HG03097 (cell line): Measurements from ENCODE around the gene PPFIA4.

ENCODE experiments used
- ATAC-seq: cut with Tn5 transposase; IDR thresholded peaks from one replicate; pipeline ENCODE4 v1.9.1; 2021; ENCODE audit not compliant: unreplicated experiment, low FRiP score

PPFIA4 gene

DNA sequence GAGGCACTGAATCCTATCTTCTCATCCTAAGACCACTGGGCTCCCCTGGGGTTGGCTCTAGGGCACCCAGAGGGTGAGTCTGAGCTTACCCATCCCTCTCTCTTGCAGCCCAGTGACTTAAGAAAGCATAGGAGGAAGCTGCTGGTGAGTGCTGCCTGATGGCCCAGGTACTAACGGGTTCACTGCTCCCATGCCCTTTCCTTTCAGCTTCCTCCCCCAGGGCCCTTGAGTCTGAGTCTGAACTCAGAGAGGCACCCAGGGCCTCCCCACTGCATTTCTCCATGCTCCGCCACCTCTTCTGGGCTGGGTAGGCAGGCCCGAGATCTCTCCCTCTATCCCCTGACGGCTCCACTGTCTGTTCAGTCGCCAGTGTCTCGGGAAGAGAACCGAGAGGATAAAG is 29.7 kb downstream of the PPFIA4 start:
- no peak for ATAC-seq

DNA sequence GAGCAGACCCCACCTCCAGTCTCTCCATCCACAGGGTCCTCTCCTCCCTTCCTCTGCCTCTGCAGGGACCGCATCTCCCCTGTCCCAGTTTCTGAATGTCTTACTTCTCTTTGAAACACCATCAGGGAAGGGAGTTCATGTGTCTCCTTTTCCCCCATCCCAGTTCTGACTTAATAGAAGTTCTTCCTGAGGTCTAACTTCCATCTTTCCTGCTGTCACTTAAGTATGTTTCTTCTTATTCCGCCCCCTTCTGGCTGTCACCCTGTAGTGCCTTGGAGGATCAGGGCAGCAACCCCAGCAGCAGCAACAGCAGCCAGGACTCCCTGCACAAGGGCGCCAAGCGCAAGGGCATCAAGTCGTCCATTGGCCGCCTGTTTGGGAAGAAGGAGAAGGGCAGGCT is 30.2 kb downstream of the PPFIA4 start:
- no peak for ATAC-seq

DNA sequence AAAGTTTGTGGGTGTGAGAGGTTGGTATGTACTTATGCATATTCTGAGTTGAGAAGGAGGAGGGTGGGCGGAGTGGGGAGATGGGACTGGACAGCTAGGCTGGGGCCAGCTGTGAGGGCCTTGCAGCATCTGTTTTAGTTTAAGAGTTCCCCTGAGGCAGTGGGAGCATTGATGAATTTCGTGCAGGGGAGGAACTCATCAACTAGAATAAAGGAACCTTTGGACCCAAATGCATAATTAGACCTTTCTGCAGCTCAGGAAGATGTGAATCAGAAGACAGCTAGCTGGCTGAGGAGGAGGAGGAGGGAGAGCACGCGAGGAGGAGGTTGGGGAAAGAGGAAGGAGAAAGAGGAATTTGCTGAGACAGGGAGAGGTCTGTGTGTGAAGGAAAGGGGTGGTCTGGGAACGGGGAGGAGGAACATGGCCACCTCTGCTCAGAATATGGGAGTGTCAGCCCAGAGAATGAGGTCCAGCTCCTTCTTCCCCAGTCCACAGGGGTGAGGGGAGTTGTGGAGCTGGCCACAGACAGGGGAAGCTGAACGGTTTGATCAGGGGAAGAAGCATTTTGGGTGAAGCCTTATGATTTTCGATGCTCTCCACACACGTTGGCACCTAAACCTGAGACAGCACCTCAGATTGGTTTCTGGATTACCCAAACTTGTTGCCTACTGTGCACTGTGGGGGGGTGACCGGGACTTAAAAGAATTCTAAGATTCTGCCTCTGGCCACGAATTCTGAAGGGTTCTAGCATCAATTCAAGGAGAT is 31.8 kb downstream of the PPFIA4 start:
- ATAC-seq: no peak

DNA sequence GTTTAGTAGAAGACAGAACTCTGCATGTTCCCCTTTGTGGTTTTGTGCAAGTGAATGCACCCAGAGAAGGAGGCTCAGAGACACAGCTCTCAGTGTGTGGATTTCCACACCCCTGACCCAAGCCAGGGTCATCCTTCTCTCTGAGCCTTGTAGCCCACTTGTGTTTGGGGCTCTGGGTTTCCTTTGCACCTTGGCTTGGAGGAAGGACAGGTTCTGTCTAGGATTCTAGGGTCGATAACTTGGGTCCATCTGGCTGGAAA is 32.3 kb downstream of the PPFIA4 start:
- ATAC-seq: no peak

DNA sequence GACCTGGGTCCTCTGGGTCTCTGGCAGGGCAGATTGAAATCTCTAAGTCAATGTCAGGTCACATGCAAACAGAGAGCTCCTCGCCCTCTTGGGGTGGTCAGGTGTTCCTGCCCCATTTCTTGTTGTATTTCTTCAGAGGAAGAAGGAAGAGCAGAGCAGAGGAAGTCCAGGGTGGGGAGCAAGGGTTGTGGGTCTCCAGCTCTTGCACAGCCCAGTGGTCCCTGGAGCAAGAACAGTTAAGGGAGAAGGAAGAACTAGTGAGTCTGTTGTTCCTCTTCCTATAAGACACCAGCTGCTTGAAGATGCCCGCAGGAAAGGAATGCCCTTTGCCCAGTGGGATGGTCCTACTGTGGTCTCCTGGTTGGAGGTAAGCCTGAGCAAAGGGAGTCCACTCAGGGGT is 33.2 kb downstream of the PPFIA4 start:
- ATAC-seq: no peak

DNA sequence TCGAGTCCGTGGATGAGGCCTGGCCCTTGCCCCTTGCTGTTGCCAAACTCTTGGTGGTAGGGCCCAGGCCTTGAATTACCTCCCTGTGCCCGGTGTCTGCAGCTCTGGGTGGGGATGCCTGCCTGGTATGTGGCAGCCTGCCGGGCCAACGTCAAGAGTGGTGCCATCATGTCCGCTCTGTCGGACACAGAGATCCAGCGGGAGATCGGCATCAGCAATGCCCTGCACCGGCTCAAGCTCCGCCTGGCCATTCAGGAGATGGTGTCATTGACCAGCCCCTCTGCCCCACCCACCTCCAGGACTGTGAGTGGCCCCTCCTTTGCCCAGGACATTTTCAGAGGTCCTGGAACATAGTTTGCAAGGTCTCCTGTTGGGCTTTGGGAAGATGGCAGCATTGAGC is 33.8 kb downstream of the PPFIA4 start:
- ATAC-seq: no peak

DNA sequence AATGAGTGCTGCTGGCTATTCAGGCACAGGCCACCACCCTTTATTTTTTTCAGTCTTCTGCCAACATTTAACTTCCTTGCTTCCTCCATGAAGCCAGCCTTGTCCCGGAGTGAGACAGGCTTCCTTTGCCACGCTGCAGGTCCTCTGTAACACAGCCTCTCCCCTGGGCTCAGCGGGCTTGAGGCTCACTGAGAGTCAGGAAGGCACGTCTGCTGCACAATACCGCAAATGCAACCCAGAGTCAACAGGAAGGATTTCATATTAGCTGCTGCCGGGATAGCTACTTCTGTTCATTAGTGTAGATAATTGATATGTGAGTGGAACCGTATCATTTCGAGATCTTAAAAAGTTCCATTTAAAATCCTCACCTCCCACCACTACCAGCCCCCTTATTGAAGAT is 37.0 kb downstream of the PPFIA4 start:
- ATAC-seq: no peak

DNA sequence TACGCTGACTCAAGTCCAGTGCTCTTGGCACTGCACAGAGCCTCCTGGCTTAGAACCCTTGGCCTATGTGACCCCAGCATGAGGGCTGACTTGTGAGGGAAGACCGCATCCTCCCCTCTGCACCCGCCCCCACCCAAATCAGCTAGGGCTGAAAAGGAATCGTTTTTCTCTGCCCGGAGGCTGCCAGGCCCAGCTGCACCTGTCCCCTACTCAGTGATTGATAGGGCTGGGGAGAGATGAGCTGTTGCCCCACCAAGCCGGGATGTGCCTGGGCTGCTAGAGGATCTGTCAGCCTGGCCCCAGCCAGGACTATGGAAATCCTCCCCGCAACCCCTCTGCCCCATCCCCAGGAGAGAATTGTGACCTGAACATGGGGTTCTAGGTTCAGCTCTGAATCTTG is 38.9 kb downstream of the PPFIA4 start:
- no peak for ATAC-seq

DNA sequence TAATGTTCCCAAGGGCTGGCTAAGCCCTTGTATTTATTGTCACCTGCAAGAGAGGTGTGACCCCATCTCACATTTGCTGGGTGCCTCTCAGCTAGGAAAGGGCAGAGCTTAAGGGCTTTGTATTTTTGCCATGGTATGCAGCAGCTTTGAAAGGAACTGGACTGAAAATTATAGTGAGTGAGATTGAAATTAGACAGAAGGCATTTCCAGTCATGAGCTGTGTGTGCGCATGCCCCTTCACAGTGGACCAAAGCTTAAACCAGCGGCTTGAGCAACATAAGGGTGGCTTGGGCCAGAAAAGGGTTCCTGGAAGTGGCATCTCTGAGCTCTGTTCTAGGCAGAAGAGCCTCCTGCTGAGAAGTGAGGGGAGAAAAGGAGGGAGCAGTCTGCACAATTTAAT is 39.7 kb downstream of the PPFIA4 start:
- no peak for ATAC-seq

DNA sequence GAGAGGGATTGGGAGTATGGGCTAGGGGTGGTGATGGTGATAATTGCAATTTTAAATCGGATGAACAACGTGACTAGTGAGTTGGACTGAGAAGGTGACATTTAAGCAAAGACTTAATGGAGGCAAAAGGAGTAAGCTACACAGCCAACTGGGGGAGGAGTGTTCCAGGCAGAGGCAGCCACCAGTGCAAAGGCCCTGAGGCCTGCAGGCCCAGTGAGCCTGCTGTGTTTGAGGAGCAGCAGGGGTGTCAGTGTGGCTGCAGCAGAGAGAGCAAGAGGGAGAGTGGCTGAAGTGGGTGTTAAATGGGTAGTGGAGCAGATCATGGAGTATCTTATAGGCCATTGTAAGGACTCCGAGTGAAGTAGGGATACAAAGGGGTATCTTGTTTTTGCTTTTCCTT is 40.7 kb downstream of the PPFIA4 start:
- no peak for ATAC-seq

DNA sequence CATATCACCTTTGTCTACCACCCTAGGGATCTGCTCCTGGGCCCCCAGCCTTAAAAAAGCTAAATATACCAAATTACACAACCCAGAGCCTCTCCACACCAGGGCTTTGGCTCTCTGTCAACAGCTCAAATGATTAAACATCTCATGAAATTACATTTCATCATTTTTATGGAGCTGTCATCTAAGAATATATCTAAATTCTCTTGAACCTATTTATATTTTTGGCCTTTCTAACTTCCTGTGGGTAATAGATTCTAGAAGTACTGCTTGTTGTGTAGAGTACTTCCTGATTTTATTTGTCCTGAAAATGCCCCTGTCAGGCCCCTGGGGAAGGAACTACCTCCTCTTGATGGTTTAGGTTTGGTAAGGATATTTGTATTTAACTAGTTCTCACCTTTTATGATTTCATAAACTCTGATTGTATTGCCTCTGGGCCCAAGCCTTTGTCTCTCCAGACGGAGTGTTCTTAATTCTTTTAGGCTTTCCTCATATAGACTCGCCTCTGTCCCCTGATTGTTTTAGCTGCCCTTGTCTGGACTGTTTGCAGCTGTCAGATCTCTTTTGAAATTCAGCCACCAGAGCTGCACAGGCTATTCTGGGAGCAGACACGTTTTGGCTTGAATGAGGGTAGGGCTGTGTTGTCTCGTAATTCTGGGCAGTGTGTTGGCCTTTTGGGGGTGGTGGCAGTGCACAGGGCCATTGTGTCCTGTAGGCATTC is 42.9 kb downstream of the PPFIA4 start:
- no peak for ATAC-seq

DNA sequence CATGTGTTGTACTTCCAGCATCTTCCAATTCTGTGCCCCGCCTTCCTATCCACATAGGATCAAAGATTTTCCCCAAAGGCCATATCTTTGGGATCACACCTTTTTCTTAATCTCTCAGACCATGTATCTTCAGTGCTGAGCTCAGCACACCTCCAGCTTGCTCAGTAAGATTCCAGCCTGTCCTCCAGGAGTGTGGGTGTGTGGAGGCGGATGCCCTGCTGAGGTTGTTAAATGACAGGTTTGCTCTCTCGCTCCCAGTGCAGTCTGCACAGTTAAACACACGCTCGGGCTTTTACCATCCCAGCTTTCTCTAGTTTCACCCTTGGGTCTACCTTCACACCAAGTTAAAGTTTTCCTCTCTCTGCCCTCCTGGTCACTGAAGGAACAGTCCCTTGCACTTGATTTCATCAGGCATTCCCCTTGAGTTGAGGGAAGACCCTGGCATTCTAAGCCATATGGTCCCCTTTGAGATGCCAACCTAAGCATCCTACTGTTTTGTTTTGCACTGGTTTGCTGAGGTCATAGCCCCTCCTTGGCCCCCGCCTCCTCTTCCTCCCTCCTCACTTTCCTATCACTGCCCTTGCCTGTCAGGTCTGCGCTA is 45.8 kb downstream of the PPFIA4 start:
- no peak for ATAC-seq

DNA sequence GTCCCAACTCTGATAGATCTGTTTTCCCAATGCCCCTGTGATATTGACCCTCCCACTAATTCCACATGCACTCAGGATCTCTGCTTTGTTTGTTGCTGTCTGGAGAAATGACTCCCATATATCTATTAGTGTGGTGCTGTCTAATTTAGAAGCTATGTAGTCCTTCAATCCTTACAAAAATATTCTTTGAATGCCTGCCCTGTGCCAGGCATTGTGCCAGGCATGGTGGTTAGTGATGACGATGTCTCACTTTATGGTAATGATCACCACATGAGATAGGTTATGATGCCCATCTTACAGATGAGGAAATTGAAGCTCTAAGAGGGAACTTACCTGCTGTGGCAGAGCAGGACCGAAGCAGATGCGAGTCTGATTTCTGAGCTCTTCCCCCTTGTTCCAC is 46.6 kb downstream of the PPFIA4 start:
- ATAC-seq: no peak

DNA sequence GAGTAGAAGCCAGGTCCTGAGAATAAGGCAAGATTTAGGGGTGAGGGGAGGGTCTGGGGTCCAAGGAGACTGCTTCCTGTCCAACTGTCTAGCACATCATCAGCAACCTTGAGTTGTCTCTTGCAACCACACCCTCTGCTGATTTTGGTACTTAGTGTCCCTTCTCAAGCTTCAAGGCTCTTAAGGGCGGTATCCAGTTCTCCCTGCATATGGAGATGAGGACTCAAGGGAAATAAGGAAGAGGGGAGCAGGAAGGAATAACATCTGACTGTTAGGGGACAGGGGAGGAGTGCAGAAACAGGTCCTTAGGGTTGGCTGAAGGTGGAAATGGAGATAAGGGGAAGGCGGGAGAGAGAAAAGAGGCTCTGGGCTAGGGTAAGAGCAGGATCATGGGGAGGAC is 47.2 kb downstream of the PPFIA4 start:
- ATAC-seq: no peak

DNA sequence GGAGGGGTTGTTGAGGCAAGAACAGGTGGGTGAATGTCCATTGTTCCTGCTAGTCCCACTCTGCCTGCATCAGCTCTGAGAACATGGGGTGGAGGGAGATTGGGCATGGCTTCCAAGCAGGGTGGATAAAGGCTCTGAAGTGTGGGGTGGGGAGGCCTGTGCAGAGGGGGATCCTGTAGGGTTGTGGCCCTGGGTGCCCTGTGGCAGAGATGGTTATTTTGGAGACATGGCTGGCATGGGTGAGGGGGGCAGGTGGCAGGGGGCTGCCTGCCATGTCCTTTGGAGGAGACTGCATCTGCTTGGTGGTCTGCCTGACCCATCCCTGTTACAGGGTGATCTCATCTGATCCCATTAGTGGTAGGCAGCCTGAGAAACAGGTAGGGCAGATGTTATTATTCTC is 48.3 kb downstream of the PPFIA4 start:
- ATAC-seq: no peak

DNA sequence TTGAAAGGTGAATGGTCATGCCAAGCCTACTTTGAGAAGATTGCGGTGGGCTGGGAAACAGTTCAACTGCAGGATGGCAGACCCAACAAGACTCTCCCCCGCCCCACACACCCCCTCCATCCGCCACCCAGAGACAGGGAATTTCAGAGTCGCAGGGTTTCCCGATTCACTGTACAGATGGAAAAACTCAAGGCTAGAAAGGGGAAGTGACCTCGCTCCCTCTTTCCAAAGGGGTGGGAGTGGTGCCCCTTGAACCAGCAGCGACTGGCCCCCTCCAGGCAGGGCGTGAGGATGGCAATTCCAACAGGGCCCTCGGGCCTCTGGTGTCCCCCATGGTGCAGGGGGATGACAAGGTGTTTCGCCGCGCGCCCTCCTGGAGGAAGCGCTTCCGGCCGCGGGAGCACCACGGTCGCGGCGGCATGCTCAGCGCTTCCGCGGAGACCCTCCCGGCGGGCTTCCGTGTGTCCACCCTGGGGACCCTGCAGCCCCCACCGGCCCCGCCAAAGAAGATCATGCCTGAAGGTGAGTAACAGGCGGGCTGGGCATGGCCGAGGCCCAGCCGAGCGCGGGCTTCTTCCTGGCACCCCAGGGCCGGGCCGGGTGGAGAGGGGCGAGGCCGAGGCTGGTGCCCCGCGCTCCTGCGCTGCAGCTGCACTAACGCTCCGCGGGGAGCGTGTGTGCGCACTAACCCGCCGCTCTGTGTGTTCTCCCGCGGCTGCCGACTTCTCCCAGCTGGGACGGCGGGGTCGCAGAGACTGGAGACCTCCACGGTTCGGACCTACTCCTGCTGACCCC is 49.1 kb downstream of the PPFIA4 start:
- ATAC-seq: no peak

DNA sequence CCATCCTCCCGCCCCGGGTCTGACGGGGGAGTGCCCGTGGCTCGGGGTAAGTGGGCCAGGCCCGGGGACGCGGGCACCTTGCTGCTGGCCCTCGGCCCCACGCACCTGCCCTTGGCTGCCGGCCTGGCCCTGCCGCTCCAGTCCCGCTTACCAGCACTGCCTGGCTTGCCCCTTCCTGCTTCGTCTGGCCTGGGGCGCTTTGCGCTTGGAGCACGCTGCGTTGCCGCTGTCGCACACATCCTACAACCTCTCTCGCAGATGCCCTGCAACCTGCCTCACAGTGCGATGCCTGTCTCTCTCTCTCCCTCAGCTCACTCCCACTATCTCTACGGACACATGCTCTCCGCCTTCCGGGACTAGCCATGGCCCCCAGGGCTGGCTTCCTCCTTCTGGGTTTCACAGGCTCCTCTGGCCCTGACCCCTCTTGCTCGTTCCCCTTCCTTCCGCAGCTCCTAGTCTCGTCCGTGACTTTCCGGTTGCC is 49.8 kb downstream of the PPFIA4 start:
- no peak for ATAC-seq

DNA sequence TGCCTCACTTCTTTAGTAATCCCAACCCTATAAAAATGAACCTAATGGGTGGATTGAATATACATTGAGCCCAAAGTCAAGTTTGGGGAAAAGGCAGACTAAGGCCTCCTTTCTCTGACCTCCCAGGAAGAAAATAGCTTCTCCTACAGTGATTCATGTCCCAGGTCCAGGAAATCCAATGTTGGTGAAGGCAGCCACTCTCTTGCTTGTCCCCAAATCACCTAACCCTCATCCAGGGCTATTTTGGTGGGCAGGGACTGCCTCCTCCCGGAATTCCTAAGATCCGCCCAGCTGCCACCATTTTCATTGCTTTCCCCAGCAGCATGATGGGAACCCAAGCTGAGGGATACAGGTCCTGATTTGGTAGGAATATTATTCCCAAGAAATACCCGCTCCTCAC is 51.1 kb downstream of the PPFIA4 start:
- ATAC-seq: no peak

DNA sequence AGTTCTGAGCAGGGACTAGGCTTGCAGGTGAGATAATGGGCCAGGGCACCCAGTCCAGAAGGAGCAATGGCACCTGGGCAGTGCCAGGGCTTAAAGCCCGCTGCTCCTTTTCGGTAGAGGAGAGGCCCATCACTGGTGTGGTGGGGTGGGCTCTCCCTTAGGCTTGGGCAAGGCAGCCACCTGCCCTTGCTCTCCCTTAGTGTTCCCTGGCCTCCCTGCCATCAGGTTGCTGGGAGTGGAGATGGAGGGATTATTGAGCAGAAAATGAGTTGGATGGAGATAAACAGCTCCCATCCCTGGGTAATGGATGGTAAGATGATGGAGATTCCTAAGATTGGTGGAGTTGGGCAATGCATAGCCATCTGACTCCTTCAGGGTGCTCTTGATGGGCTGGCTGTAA is 51.7 kb downstream of the PPFIA4 start:
- ATAC-seq: no peak

DNA sequence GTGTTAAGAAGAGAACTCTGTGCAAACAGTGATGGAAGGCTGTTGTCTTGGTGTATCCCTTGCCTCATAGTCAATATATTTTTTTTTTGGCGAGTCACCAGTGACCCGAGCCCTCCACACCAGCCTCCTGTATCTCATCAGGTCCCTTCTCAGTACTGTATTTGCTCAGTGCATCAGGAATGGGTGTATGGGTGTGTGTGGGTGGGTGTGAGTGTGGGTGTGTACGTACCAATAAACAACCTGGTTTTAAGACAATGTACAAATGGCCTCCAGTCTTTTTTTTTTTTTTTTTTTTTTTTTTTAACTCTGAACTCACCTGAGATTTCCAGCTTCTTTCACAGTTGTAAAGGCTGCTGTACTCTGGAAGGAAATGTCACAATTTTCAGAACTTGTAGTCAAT is 52.2 kb downstream of the PPFIA4 start:
- ATAC-seq: no peak

DNA sequence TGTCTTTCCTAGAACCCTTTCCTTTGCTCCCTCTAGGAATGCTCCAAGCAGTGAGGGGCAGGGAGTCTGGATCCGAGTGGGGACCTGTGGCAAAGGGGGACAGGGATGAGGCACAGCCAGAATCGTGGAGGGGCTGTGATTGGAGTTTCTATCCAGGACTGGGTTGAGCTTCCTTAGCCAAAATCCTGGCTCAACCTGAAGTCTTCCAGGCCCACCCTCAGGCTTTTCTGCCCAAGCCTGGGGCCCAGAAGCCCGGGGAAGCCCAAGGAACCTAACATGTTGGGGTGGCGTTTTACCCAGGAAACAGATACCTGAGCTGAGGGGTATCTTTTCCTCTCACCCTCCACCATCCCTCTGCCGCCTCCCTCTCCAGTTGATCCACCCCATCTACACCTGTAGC is 54.2 kb downstream of the PPFIA4 start:
- no peak for ATAC-seq
